NCI-H345 (cell line): ENCODE measurements around the gene C14orf93.
A peak's percentile ranks its signal among the peaks of the same experiment; 100 is the strongest.

Experiments used
- DNase-seq: peaks from one replicate; lab custom pipeline; 2025; lab: John Stamatoyannopoulos, UW

C14orf93 gene

GRCh38 chr14:23009939-23010726 is at the start of gene C14orf93:
Gene C14orf93, minus strand, starts transcription at chr14:23010143. Its CDS starts 11,120 bp downstream, at chr14:22999023.
- peak; percentile 89 for DNase-seq

- no peak for DNase-seq
Observed at GRCh38 chr14:23058654-23059504, 48.9 kb upstream of the C14orf93 start.

- DNase-seq: no peak
Observed at GRCh38 chr14:23057757-23058653, 48.1 kb upstream of the C14orf93 start.

GRCh38 chr14:23056956-23057756 is 47.2 kb upstream of the C14orf93 start, which contains the start of gene CDH24:
Gene CDH24, minus strand, starts transcription at chr14:23057520. Its CDS starts 1,787 bp downstream, at chr14:23055733.
- no peak for DNase-seq

- DNase-seq: no peak
Observed at GRCh38 chr14:23056145-23056955, 46.4 kb upstream of the C14orf93 start.

GRCh38 chr14:23055621-23056144 is 45.7 kb upstream of the C14orf93 start:
- DNase-seq: no peak

GRCh38 chr14:23055147-23055550 is 45.2 kb upstream of the C14orf93 start:
- no peak for DNase-seq

- DNase-seq: no peak
Observed at GRCh38 chr14:23054000-23054811, 44.3 kb upstream of the C14orf93 start.

- DNase-seq: no peak
Observed at GRCh38 chr14:23053426-23053825, 43.5 kb upstream of the C14orf93 start.

GRCh38 chr14:23052671-23053070 is 42.7 kb upstream of the C14orf93 start:
- DNase-seq: no peak

- no peak for DNase-seq
Observed at GRCh38 chr14:23052182-23052623, 42.3 kb upstream of the C14orf93 start.

GRCh38 chr14:23051141-23052057 is 41.5 kb upstream of the C14orf93 start:
- no peak for DNase-seq

- no peak for DNase-seq
Observed at GRCh38 chr14:23049011-23049410, 39.1 kb upstream of the C14orf93 start.

- no peak for DNase-seq
Observed at GRCh38 chr14:23047751-23048693, 38.1 kb upstream of the C14orf93 start.

- DNase-seq: no peak
Observed at GRCh38 chr14:23047034-23047634, 37.2 kb upstream of the C14orf93 start.
